ENCODE results near the gene ZCCHC2. TPM values are rescaled to one million over a fixed set of nuclear protein-coding genes. Genes with fewer than 3 reads are reported as not detected.

ZCCHC2 gene
- total and polyA plus RNA-seq, 8 donors = 3.9 to 76.5 (median 15.6) TPM

GRCh38 chr18:62539284-62540165 is 16.7 kb downstream of the ZCCHC2 start:
- no peak overlapping the region for H3K4me3 ChIP-seq
- WGBS, 5 donors = 92 to 99% (median 95%) methylated on average over 11 of the region's 11 CpGs
- H3K36me3 ChIP-seq = peaks cover 5 to 47% (median 43%) of the 10 kb centered on the region in 4 donors
- H3K4me1 ChIP-seq = peaks cover 0 to 7% (median 0%) of the 10 kb centered on the region in 4 donors
- TF ChIP-seq EP300 (IDR thresholded peaks at IDR 0.05) = no peak
- TF ChIP-seq POLR2AphosphoS5 (IDR thresholded peaks at IDR 0.05) = no peak
- no peak for TF ChIP-seq CTCF (IDR thresholded peaks at IDR 0.05)
- no peak for TF ChIP-seq POLR2A (IDR thresholded peaks at IDR 0.05)
- H3K9me3 ChIP-seq = no peaks in the 10 kb centered on the region
- intact Hi-C loops (cut with DNase I; ENCODE audit: low total_unique reads) = no loop called here
- no peaks in the 10 kb centered on the region for H3K27me3 ChIP-seq
- DNase-seq = no peak
- no peak overlapping the region for H3K27ac ChIP-seq

- Histone ChIP-seq H3K27ac (no peak overlapping the region), H3K9me3 (no peaks in the 10 kb centered on the region), H3K36me3 (peaks cover 23 to 78% (median 77%) of the 10 kb centered on the region in 4 donors), H3K4me3 (no peak overlapping the region), H3K4me1 (peaks cover 0 to 7% (median 0%) of the 10 kb centered on the region in 4 donors), H3K27me3 (no peaks in the 10 kb centered on the region)
- intact Hi-C loops (cut with DNase I; ENCODE audit: low total_unique reads) = no loop called here
- TF ChIP-seq CTCF (IDR thresholded peaks at IDR 0.05) = no peak
- no peak for TF ChIP-seq POLR2A (IDR thresholded peaks at IDR 0.05)
- TF ChIP-seq EP300 (IDR thresholded peaks at IDR 0.05) = no peak
- TF ChIP-seq POLR2AphosphoS5 (IDR thresholded peaks at IDR 0.05) = no peak
- no peak for DNase-seq
- WGBS, 5 donors = 94 to 96% (median 95%) methylated on average over 7 of the region's 7 CpGs
Observed at GRCh38 chr18:62543021-62543420, 20.2 kb downstream of the ZCCHC2 start.

- H3K36me3 ChIP-seq = peaks cover 23 to 87% (median 85%) of the 10 kb centered on the region in 4 donors
Observed at GRCh38 chr18:62545098-62545497, 22.3 kb downstream of the ZCCHC2 start.

DNA sequence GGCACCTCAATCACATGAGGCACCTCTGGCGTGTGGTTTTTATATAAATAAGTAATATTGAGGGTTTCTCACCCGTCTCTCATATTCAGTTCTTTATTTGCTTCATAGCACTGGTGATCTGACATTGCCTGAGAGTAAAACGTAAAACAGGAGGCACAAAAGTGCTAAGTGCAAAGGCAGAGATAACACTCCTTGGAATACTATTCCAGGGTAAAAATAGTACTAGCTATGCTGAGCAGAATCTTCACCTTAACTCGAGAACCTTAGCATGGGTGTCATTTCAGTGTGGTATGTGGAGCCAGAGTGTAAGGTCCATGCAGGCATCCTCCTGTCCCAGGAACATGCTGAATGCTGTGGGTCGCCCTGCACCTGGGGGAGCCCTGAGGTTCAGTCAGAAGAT is 26.9 kb downstream of the ZCCHC2 start:
- Histone ChIP-seq H3K27me3 (no peaks in the 10 kb centered on the region), H3K9me3 (no peaks in the 10 kb centered on the region), H3K4me1 (peaks cover 0 to 13% (median 12%) of the 10 kb centered on the region in 4 donors), H3K27ac (no peak overlapping the region), H3K4me3 (no peak overlapping the region), H3K36me3 (peaks cover 27 to 83% (median 72%) of the 10 kb centered on the region in 4 donors)
- intact Hi-C loops (cut with DNase I; ENCODE audit: low total_unique reads) = no loop called here
- TF ChIP-seq CTCF (IDR thresholded peaks at IDR 0.05) (no peak), POLR2A (IDR thresholded peaks at IDR 0.05) (no peak), EP300 (IDR thresholded peaks at IDR 0.05) (no peak), POLR2AphosphoS5 (IDR thresholded peaks at IDR 0.05) (no peak)
- DNase-seq = no peak
- 75 to 90% (median 85%) methylated on average over 5 of the region's 5 CpGs for WGBS, 5 donors

More at GRCh38 chr18:62545098-62545497, 22.3 kb downstream of the ZCCHC2 start:
- 86 to 98% (median 96%) methylated on average over 4 of the region's 4 CpGs for WGBS, 5 donors
- no peak overlapping the region for H3K4me3 ChIP-seq
- H3K27ac ChIP-seq = no peak overlapping the region
- DNase-seq = peak in 1 of 2 donors; percentile 17
- intact Hi-C loops (cut with DNase I; ENCODE audit: low total_unique reads) = no loop called here
- no peak for TF ChIP-seq POLR2A (IDR thresholded peaks at IDR 0.05)
- TF ChIP-seq EP300 (IDR thresholded peaks at IDR 0.05) = no peak
- TF ChIP-seq POLR2AphosphoS5 (IDR thresholded peaks at IDR 0.05) = no peak
- no peak for TF ChIP-seq CTCF (IDR thresholded peaks at IDR 0.05)
- H3K27me3 ChIP-seq = no peaks in the 10 kb centered on the region
- H3K4me1 ChIP-seq = no peaks in the 10 kb centered on the region
- H3K9me3 ChIP-seq = no peaks in the 10 kb centered on the region
